SK-N-SH (cell line): Measurements from ENCODE around the gene ERN1. TPM values are rescaled to one million over a fixed set of nuclear protein-coding genes. Genes with fewer than 3 reads are reported as not detected.

Experiments
- CTCF ChIA-PET: fragments of 300-600, 350-600 bp; formaldehyde crosslinking; extraction: SDS; loops from one replicate; lab custom pipeline; 2021; lab: Yijun Ruan, JAX
- POLR2A ChIA-PET: fragments of 350-600 bp; sonication (Branson Sonifier 250); formaldehyde crosslinking; extraction: SDS; loops from one replicate; lab custom pipeline; 2020; ENCODE audit warnings: antibody characterized with exemption, inconsistent platforms; lab: Yijun Ruan, JAX
- DNase-seq: peaks from one replicate; pipeline ENCODE4 v3.0.0; 2012
- H2AFZ ChIP-seq: fragments of 200-600 bp; sonication (generic); 2 replicates; pipeline ENCODE4 v1.8.1; 2016; ENCODE audit warnings: antibody characterized with exemption, mild to moderate bottlenecking, low read depth
- H3F3A ChIP-seq: fragments of 200-600 bp; sonication (generic); replicated peaks from 2 replicates; pipeline ENCODE3; 2016; ENCODE audit warnings: antibody characterized with exemption, mild to moderate bottlenecking; ENCODE audit not compliant: insufficient read depth
- H3K27ac ChIP-seq, 2 experiments: fragments of 200-500 bp in 1 of 2; fragments of 200-600 bp in 1 of 2; sonication (Bioruptor generic) in 1 of 2; sonication (generic), shearing (Covaris generic) in 1 of 2; 2 replicates each; pipeline versions ENCODE4 v1.5.1 to v1.6.1; 2014 to 2016; ENCODE audit warnings: low read depth in 2 of 2, inconsistent platforms in 1 of 2, low read length in 1 of 2, mild to moderate bottlenecking in 1 of 2, mixed read lengths in 1 of 2
- H3K27me3 ChIP-seq: fragments of 200-600 bp; sonication (generic), shearing (Covaris generic); 2 replicates; pipeline ENCODE4 v1.6.1; 2016; ENCODE audit warnings: mixed run types; ENCODE audit not compliant: insufficient read depth
- H3K36me3 ChIP-seq, 2 experiments: fragments of 200-500 bp in 1 of 2; fragments of 200-600 bp in 1 of 2; sonication (Bioruptor generic) in 1 of 2; sonication (generic) in 1 of 2; replicated peaks in 1 of 2; 2 replicates each; pipeline versions ENCODE3 to v1.5.1; 2014 to 2016; ENCODE audit warnings: low read length in 1 of 2, mild to moderate bottlenecking in 1 of 2; ENCODE audit not compliant: insufficient read depth in 2 of 2, control insufficient read depth in 1 of 2
- H3K4me1 ChIP-seq, 2 experiments: fragments of 200-500 bp in 1 of 2; fragments of 200-600 bp in 1 of 2; sonication (Bioruptor generic) in 1 of 2; sonication (generic), shearing (Covaris generic) in 1 of 2; 2 replicates each; pipeline versions ENCODE4 v1.5.1 to v1.6.1; 2014 to 2016; ENCODE audit warnings: low read depth in 1 of 2, low read length in 1 of 2, mixed run types in 1 of 2; ENCODE audit not compliant: insufficient read depth in 2 of 2, control insufficient read depth in 1 of 2
- H3K4me2 ChIP-seq: fragments of 200-600 bp; sonication (generic), shearing (Covaris generic); 2 replicates; pipeline ENCODE4 v1.6.1; 2017; ENCODE audit warnings: mixed run types
- H3K4me3 ChIP-seq, 2 experiments: fragments of 200-500 bp in 1 of 2; fragments of 200-600 bp in 1 of 2; sonication (Bioruptor generic) in 1 of 2; sonication (generic), shearing (Covaris generic) in 1 of 2; 2 replicates each; pipeline versions ENCODE4 v1.5.1 to v1.8.1; 2014 to 2016; ENCODE audit warnings: low read depth in 2 of 2, inconsistent platforms in 1 of 2, low read length in 1 of 2, mild to moderate bottlenecking in 1 of 2, mixed read lengths in 1 of 2, moderate library complexity in 1 of 2
- H3K79me2 ChIP-seq: fragments of 200-600 bp; sonication (generic); 2 replicates; pipeline ENCODE4 v1.8.1; 2017; ENCODE audit warnings: mild to moderate bottlenecking; ENCODE audit not compliant: insufficient read depth
- H3K9ac ChIP-seq: fragments of 200-600 bp; sonication (generic); 2 replicates; pipeline ENCODE4 v1.6.1; 2017; ENCODE audit warnings: mixed run types
- H3K9me2 ChIP-seq: fragments of 200-600 bp; sonication (generic); 2 replicates; pipeline ENCODE4 v1.6.1; 2017; ENCODE audit warnings: mixed run types
- H3K9me3 ChIP-seq: fragments of 200-600 bp; sonication (generic); 2 replicates; pipeline ENCODE4 v1.6.1; 2017; ENCODE audit warnings: mixed run types, mild to moderate bottlenecking, moderate library complexity
- H4K20me1 ChIP-seq: fragments of 200-600 bp; sonication (generic); 2 replicates; pipeline ENCODE4 v1.6.1; 2017; ENCODE audit warnings: mild to moderate bottlenecking, mixed run types; ENCODE audit not compliant: insufficient read depth
- CHD2 ChIP-seq: fragments of 150-350 bp; IDR thresholded peaks from 2 replicates; pipeline ENCODE4 v1.6.1; 2018; ENCODE audit warnings: low read length; ENCODE audit not compliant: partially characterized antibody
- EZH2phosphoT487 ChIP-seq: fragments of 200-600 bp; sonication (generic); IDR thresholded peaks from 2 replicates; pipeline ENCODE4 v1.6.1; 2017; ENCODE audit warnings: low read depth, mixed run types, mild to moderate bottlenecking, antibody characterized with exemption, moderate library complexity, borderline replicate concordance
- GATA2 ChIP-seq: sonication (generic); formaldehyde crosslinking; IDR thresholded peaks from 2 replicates; pipeline ENCODE4 v1.5.0; 2020; ENCODE audit warnings: mild to moderate bottlenecking, missing genetic modification reagents
- MEF2A ChIP-seq: IDR thresholded peaks from 2 replicates; pipeline ENCODE4 v1.4.0; 2012; ENCODE audit warnings: low read depth, borderline replicate concordance
- POLR2AphosphoS5 ChIP-seq: IDR thresholded peaks from 2 replicates; pipeline ENCODE4 v1.6.1; 2012; ENCODE audit warnings: low read depth, low read length
- RFX5 ChIP-seq: IDR thresholded peaks from 2 replicates; pipeline ENCODE4 v1.6.1; 2012; ENCODE audit warnings: mild to moderate bottlenecking, improper control_type of control experiment, low read length
- SIN3A ChIP-seq: IDR thresholded peaks from 2 replicates; pipeline ENCODE4 v1.6.1; 2012; ENCODE audit warnings: low read depth, mild to moderate bottlenecking, low read length, moderate library complexity, borderline replicate concordance
- TAF1 ChIP-seq: IDR thresholded peaks from 2 replicates; pipeline ENCODE4 v1.6.1; 2012; ENCODE audit warnings: low read depth, mild to moderate bottlenecking, low read length, moderate library complexity, borderline replicate concordance
- USF1 ChIP-seq: IDR thresholded peaks from 2 replicates; pipeline ENCODE4 v1.4.0; 2012; ENCODE audit warnings: low read depth, borderline replicate concordance
- USF2 ChIP-seq: fragments of 150-350 bp; IDR thresholded peaks from 2 replicates; pipeline ENCODE4 v1.6.1; 2017; ENCODE audit warnings: antibody characterized with exemption, low read length, low read depth, borderline replicate concordance
- ZBTB33 ChIP-seq: IDR thresholded peaks from 2 replicates; pipeline ENCODE4 v1.4.0; 2012; ENCODE audit warnings: low read depth, borderline replicate concordance
- WGBS: methylation state at CpG from one replicate; pipeline ENCODE4 v1.1.6; 2017; ENCODE audit warnings: low lambda C conversion rate; 5-methylcytosine and 5-hydroxymethylcytosine counted together
- polyA plus RNA-seq, 3 experiments: library from polyadenylated mRNA; depleted of rRNA; stranded (reverse); fragments of >200 nt; gene quantifications; 2 replicates each; pipeline ENCODE4 v1.2.3, GENCODE V29; 2012

Gene ERN1
- polyA plus RNA-seq, 1 of the 3 experiments (the other 2 are of a cell fraction) = 7.3 TPM

GRCh38 chr17:64084086-64084939 is 45.6 kb downstream of the ERN1 start:
- TF ChIP-seq USF1 (no peak), CHD2 (no peak), GATA2 (no peak), RFX5 (no peak), POLR2AphosphoS5 (no peak), MEF2A (no peak), USF2 (no peak), ZBTB33 (no peak), SIN3A (no peak), TAF1 (no peak), EZH2phosphoT487 (no peak)
- ChIA-PET CTCF (interaction anchor here (0.8 to 7.1 kb wide), 4 partner anchors 8 to 55 kb away, joined by 3 to 74 read pairs (median 4); partner anchors contain the start of gene ERN1), POLR2A (no interaction called here)
- 77% methylated on average over 10 of the region's 10 CpGs for WGBS
- Histone ChIP-seq H3K27me3 (no peaks in the 10 kb centered on the region), H2AFZ (no peak overlapping the region), H3K27ac (no peak overlapping the region), H3K4me1 (peaks cover 12 to 26% of the 10 kb centered on the region in 2 experiments), H3K9me2 (no peaks in the 10 kb centered on the region), H3K9ac (no peak overlapping the region), H3K9me3 (no peaks in the 10 kb centered on the region), H3K79me2 (no peaks in the 10 kb centered on the region), H3K36me3 (no peaks in the 10 kb centered on the region), H3F3A (no peaks in the 10 kb centered on the region), H3K4me3 (no peak overlapping the region), H3K4me2 (no peak overlapping the region), H4K20me1 (no peaks in the 10 kb centered on the region)
- DNase-seq = no peak
